GM18873 (cell line): ENCODE data around the gene MFSD12.

ENCODE experiments used
- ATAC-seq: cut with Tn5 transposase; IDR thresholded peaks from one replicate; pipeline ENCODE4 v1.9.1; 2021; ENCODE audit warnings: mild to moderate bottlenecking, moderate library complexity, moderate number of reproducible peaks; ENCODE audit not compliant: unreplicated experiment, low FRiP score

Gene MFSD12

DNA sequence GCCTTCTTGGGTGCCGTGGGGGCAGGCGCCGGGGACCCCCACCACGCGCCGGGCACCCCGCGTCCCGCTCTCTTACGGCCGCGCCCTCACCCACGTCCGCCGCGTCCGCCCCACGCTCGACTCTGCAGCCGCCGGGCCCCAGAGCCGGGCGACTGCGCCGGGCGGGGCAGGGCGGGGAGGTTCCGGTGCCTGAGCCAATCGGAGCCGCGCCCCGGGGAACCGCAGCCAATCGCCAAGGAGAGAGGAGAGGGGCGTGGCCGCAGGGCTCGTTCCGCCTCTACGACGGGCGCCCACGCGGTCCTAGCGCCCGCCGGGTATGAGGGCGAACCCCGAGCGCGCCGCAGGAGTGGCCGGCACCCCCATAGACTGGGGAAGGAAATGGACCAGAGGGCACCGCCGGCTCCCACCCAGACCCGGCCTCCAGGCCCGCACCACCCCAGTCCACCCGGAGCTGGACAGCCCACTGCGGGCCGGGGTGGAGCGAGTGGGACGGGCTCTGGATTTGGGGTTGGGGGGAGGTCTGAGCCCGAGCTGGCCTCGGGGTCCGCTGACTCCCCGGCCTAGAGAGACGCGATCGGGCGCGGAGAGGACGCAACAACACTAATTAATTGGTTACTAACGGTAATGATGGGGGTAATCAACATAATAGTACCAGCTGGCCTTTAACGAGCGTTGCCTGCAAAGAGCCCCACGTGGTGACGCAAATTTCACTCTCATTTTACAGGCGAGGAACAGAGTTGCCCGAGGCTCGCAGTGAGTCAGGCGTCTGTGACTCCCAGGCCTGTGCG, at the start of gene MFSD12:
Gene MFSD12 (minus strand): TSS at position 126 of the 788 bp plus-strand sequence. CDS start 183 bp downstream, outside the sequence.
- ATAC-seq, result peak; percentile 76

DNA sequence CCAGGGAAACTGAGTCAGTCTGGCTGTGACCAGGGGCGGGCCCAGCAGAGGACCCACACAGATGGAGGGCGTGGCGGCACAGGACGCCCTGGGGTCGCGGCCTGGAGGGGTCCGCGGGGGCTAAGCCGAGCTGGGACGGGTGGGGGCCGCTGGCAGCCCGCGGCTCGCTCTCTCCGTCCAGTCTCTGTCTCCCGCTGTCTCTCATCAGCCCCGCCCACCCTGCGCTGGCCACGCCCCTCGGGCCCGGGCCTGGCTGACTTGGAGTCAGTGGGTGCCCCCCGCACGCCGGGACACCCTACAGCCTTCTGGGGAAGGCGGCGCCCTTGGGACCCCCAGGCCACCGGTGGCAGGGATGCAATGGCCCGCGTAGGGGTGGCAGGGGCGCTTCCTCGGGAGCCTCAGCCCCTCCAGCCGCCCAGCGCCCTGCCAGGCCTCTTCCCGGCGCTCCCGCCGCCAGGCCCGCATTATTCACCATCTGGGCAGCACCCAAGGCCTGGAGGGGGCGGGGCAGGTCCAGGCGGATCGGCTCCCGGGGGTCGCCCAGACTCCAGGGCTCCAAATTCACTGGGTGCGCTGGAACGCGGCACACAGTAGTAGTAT, 49.4 kb upstream of the MFSD12 start, which contains the start of gene TBXA2R:
Gene TBXA2R (minus strand): TSS at position 186 of the 600 bp plus-strand sequence. CDS start 6,241 bp downstream, outside the sequence.
- no peak for ATAC-seq

GRCh38 chr19:3606174-3606689, 48.8 kb upstream of the MFSD12 start:
- no peak for ATAC-seq

DNA sequence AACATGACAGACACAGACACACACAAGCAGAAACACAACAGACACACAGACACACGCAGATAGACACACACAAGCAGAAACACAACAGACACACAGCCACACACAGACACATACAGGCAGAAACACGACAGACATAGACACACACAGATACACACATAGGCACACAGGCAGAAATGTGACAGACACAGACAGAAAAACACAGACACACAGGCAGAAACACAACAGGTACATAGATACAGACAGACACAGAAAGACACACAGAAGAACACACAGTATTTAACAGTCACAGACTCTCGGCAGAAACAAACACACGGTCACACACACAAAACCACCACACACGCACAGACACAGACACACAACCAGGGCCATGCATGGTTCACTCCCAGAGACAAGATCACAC, 48.4 kb upstream of the MFSD12 start:
- no peak for ATAC-seq

DNA sequence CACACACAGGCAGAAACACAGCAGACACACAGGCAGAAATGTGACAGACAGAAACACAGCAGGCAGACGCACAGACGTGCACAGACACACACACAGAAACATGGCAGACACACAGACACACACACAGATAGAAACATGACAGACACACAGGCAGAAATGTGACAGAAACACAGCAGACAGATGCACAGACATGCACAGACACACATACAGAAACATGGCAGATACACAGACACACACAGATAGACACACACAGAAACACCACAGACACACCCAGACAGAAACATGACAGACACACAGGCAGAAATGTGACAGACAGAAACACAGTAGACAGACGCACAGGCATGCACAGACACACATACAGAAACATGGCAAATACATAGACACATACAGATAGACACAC, 48.0 kb upstream of the MFSD12 start:
- ATAC-seq, result no peak

- no peak for ATAC-seq
Measured at GRCh38 chr19:3604987-3605343, 47.6 kb upstream of the MFSD12 start.

- ATAC-seq, result no peak
Measured at GRCh38 chr19:3604227-3604986, 47.0 kb upstream of the MFSD12 start.

- ATAC-seq, result no peak
Measured at GRCh38 chr19:3603121-3603811, 45.9 kb upstream of the MFSD12 start.

- no peak for ATAC-seq
Measured at GRCh38 chr19:3601021-3601420, 43.6 kb upstream of the MFSD12 start.

DNA sequence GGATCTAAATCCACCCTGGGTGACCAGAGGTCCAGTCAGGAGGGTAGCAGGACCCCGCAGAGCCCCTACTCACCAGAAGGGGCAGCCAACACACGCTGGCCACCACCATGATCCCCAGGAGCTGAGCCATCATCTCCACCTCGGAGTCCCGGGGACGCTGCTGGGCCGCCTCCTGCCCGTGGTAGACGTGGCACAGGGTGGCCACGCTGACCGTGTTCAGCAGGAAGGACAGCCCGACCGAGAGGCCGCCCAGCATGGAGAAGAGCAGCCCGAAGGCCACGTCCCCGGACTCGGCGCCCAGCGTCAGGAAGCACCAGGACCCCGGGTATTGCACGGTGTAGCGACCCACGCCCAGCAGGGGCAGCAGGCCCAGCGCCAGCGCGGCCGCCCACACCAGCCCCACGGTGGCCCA, 42.4 kb upstream of the MFSD12 start:
- ATAC-seq, result no peak

GRCh38 chr19:3595521-3596061, 38.2 kb upstream of the MFSD12 start:
- ATAC-seq, result no peak

DNA sequence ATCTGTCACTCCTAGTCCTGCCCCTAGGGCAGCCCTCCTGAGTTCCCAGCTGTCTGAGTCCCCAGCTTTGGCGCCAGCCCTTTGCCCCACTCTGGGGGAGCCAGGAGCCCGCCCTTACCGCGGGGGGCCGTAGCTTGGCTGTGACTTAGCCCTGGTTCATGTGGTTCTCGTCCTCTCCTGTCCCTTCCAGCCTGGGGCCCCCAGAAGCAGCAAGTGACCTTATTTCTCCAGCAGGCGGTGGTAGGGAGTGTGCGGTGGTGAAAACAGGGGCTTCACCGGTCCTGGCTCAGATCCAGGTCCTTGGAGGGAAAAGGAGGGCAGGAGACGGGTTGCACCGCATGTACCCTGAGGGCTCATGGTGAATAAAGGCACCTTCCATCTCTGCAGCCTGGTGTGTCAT, 35.8 kb upstream of the MFSD12 start:
- no peak for ATAC-seq

DNA sequence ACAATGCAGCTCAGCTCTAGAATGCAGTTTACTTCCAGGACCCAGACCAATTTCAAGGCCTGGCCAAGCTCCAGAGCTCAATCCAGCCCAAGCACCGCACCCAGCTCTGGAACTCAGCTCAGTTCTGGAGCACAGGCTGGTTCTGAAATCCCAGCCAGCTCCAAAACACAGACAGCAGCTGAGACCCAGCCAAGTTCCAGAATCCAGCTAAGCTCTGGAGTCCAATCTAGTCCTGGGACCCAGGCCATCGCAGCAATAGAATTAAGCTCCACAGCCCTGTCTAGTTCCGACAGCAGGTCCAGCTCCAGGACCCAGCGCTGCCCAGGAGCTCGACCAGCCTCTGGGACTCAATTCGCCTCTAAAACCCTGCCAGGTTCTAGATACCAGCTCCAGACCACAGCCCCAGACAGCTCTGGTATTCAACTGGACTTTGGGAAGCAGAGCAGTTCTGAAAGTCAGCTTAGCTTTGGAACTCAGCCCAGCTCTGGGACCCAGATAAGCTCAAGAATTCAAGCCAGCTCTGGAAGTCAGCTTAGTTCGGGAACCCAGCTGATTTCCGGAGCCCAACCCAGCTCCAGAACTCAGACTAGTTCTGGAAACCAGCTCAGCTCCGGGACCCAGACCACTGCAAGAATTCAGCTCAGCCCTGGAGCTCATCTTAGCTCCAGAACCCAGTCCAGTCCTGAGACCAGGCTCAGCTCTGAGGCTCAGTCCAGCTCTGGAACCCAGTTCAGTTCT, 34.7 kb upstream of the MFSD12 start:
- no peak for ATAC-seq

DNA sequence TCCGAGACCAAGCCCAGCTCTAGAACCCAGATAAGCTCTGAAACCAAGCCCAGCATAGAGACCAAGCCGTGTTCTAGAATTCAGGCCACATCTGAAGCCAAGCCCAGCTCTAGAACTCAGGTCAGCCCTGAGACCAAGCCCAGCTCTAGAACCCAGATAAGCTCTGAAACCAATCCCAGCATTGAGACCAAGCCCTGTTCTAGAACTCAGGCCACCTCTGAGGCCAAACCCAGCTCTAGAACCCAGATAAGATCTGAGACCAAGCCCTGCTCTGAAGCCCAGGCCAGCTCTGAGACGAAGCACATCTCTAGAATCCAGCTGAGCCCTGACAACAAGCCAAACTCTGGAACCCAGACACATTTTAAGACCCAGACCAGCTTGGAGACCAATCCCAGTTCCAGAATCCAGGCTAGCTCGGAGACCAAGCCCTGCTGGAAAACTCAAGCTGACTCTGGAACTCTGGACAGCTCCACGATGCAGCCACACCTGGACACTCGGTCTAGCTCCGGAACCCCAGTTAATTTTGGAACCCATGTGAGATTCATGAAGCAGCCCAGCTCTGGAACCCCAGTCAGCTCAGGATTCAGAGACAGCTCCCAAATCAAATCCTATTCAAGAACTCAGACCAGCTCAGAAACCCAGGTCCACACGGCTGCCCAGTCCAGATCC, 33.7 kb upstream of the MFSD12 start:
- no peak for ATAC-seq

DNA sequence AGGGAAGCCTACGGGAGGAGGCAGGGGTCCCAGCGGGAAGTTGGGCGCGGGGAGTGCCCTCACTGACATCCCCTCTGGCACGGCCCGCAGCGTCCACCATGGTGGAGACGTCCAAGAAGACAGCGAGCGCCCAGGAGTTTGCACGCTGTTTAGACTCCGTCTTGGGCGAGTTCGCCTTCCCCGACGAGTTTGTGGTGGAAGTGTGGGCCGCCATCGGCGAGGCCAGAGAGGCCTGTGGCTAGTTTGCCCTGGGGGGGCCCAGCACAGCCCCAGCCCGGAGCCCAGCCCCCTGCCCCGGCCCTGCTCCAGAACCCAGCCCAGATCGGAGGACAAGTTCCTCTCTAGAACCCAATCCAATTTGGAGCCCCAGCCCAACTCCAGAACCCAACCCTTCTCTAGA, 32.6 kb upstream of the MFSD12 start:
- ATAC-seq, result no peak

DNA sequence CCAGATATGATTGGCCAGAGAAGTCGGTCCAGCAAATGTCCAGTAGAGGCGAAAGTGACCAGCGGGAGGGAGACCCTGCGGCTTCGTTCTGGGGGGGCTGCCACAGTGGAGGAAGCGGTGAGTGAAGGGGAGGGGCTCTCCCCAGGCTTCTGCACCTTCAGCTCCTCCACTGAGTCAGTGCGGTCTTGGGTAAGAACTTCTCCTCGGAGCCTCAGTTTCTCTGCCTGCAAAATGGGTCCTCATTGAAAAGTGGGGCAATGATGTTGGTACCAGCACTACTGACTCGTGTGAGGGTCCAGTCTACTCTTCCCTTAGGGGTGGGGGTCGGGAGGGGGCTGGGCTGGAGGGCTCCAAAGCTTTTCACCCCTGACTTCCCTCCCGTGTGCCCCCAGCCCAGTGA, 32.1 kb upstream of the MFSD12 start:
- ATAC-seq, result no peak

DNA sequence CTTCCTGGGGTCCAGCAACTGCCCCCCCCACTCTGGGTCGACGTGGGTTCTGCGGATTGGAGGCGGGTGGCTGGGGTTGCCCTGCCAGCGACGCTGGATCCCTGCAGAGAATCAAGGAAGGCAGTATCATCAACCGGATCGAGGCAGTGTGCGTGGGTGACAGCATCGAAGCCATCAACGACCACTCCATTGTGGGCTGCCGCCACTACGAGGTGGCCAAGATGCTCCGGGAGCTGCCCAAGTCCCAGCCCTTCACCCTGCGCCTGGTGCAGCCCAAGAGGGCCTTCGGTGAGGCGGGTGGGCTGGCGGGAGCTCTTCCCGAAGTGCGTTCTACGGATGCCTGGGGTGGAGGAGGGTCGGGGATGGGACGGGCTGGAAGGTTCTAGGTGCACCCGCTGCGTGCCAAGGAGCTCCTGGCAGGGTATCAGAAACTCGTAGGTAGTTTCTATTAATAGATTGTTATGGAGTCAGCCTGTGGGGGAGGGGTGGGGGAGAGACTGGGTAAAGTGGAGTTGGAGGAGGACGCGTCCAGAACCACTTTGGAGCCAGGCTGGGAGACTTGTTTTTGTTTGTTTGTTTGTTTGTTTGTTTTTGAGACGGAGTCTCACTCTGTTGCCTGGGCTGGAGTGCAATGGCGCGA, 29.4 kb upstream of the MFSD12 start:
- no peak for ATAC-seq

- no peak for ATAC-seq
Measured at GRCh38 chr19:3586127-3586626, 28.8 kb upstream of the MFSD12 start.
